Renal cortex interstitium (tissue), 11 donors: ENCODE results near the gene TFE3. TPM values are rescaled to one million over a fixed set of nuclear protein-coding genes. Genes with fewer than 3 reads are reported as not detected.
"Not testable (repeated sequence)": the region's sequence is repeated elsewhere in the genome, so short reads cannot be mapped to it uniquely, and the experiment has no call there.

Experiments used
- DNase-seq, 11 donors: peaks; one replicate each; pipeline ENCODE4 v3.0.0-alpha.2; 2013; ENCODE audit warnings: low read depth in 9 of 11, low spot score in 4 of 11; ENCODE audit errors: extremely low read depth in 1 of 11
- polyA plus RNA-seq, 3 donors: library from polyadenylated mRNA; unstranded; fragments of 120-200 nt; gene quantifications; one replicate each; pipeline ENCODE4 v1.2.1, GENCODE V29; 2013; ENCODE audit not compliant: insufficient read length in 3 of 3

The TFE3 gene
- polyA plus RNA-seq, 3 donors = 26.1 to 39.3 (median 31.5) TPM

- DNase-seq = no peak
Observed at GRCh38 chrX:49037883-49038475, 5.2 kb downstream of the TFE3 start.

- DNase-seq = no peak
Observed at GRCh38 chrX:49030283-49030682, 12.9 kb downstream of the TFE3 start.

- DNase-seq = no peak
Observed at GRCh38 chrX:49029876-49030275, 13.3 kb downstream of the TFE3 start.

- DNase-seq = no peak
Observed at GRCh38 chrX:49019599-49020249, 23.4 kb downstream of the TFE3 start.

- DNase-seq = no peak
Observed at GRCh38 chrX:49019050-49019449, 24.1 kb downstream of the TFE3 start.

- no peak for DNase-seq
Observed at GRCh38 chrX:49003696-49004095, 39.5 kb downstream of the TFE3 start.

- peak; percentile 64 to 86 (median 76) for DNase-seq
Observed at GRCh38 chrX:49002091-49002935, 40.8 kb downstream of the TFE3 start, which contains the start of gene GRIPAP1. Gene GRIPAP1, minus strand, starts transcription at chrX:49002264. Its CDS starts 35 bp downstream, at chrX:49002229.

- peak in 6 of 11 donors; percentile 2 to 18 (median 12) for DNase-seq
Observed at GRCh38 chrX:49001521-49002090, 41.6 kb downstream of the TFE3 start.

GRCh38 chrX:49000636-49001035 is 42.5 kb downstream of the TFE3 start:
- DNase-seq = no peak

- no peak for DNase-seq
Observed at GRCh38 chrX:48999030-48999429, 44.1 kb downstream of the TFE3 start.

GRCh38 chrX:48998391-48998790 is 44.8 kb downstream of the TFE3 start:
- DNase-seq = no peak

GRCh38 chrX:48997865-48998264 is 45.3 kb downstream of the TFE3 start:
- no peak for DNase-seq

- no peak for DNase-seq
Observed at GRCh38 chrX:48997455-48997854, 45.7 kb downstream of the TFE3 start.

- no peak for DNase-seq
Observed at GRCh38 chrX:48996969-48997368, 46.2 kb downstream of the TFE3 start.

GRCh38 chrX:48992341-48992740 is 50.8 kb downstream of the TFE3 start:
- no peak for DNase-seq

- no peak for DNase-seq
Observed at GRCh38 chrX:48989483-48989882, 53.7 kb downstream of the TFE3 start.

- DNase-seq = no peak
Observed at GRCh38 chrX:48983896-48984295, 59.3 kb downstream of the TFE3 start.

GRCh38 chrX:48983081-48983480 is 60.1 kb downstream of the TFE3 start:
- DNase-seq = no peak

- no peak for DNase-seq
Observed at GRCh38 chrX:48981178-48981577, 62.0 kb downstream of the TFE3 start.

- DNase-seq = not testable (repeated sequence)
Observed at GRCh38 chrX:48980341-48980740, 62.8 kb downstream of the TFE3 start.
